Activated CD8-positive, alpha-beta memory T cell treated with anti-CD3 and anti-CD28 coated beads for 48 hours (primary cell): Measurements from ENCODE around the gene MDM2.
"Not testable (repeated sequence)": the region's sequence is repeated elsewhere in the genome, so short reads cannot be mapped to it uniquely, and the experiment has no call there.

Experiments used
- DNase-seq, 3 experiments: peaks; one replicate each; pipeline ENCODE4 v3.0.0-alpha.2; 2020; ENCODE audit warnings: low read depth in 2 of 3, low spot score in 2 of 3

MDM2 gene

GRCh38 chr12:68825569-68826217 is 17.7 kb downstream of the MDM2 start:
- DNase-seq = no peak

- DNase-seq = no peak
Observed at GRCh38 chr12:68827895-68828671, 20.1 kb downstream of the MDM2 start.

GRCh38 chr12:68828672-68829068 is 20.7 kb downstream of the MDM2 start:
- no peak for DNase-seq

GRCh38 chr12:68831272-68831671 is 23.3 kb downstream of the MDM2 start:
- DNase-seq = no peak

- no peak for DNase-seq
Observed at GRCh38 chr12:68831751-68832503, 23.9 kb downstream of the MDM2 start.

GRCh38 chr12:68832504-68832867 is 24.5 kb downstream of the MDM2 start:
- DNase-seq = no peak

- DNase-seq = no peak
Observed at GRCh38 chr12:68833508-68833907, 25.5 kb downstream of the MDM2 start.

- DNase-seq = no peak
Observed at GRCh38 chr12:68835333-68835908, 27.4 kb downstream of the MDM2 start.

- DNase-seq = no peak
Observed at GRCh38 chr12:68837215-68837614, 29.2 kb downstream of the MDM2 start.

- DNase-seq = no peak
Observed at GRCh38 chr12:68838046-68838886, 30.3 kb downstream of the MDM2 start.

- no peak for DNase-seq
Observed at GRCh38 chr12:68839183-68840147, 31.5 kb downstream of the MDM2 start.

GRCh38 chr12:68841175-68841574 is 33.2 kb downstream of the MDM2 start:
- not testable (repeated sequence) for DNase-seq

- no peak for DNase-seq
Observed at GRCh38 chr12:68841717-68842116, 33.7 kb downstream of the MDM2 start.

- DNase-seq = no peak
Observed at GRCh38 chr12:68842123-68842522, 34.1 kb downstream of the MDM2 start.

- no peak for DNase-seq
Observed at GRCh38 chr12:68842784-68843567, 35.0 kb downstream of the MDM2 start.

GRCh38 chr12:68844318-68844745 is 36.4 kb downstream of the MDM2 start:
- no peak for DNase-seq

- no peak for DNase-seq
Observed at GRCh38 chr12:68844788-68845695, 37.1 kb downstream of the MDM2 start.

- DNase-seq = no peak
Observed at GRCh38 chr12:68846811-68847210, 38.8 kb downstream of the MDM2 start.
